Measurements from ENCODE around the gene PI4KA. TPM values are rescaled to one million over a fixed set of nuclear protein-coding genes. Genes with fewer than 3 reads are reported as not detected.
"Not testable (repeated sequence)": the region's sequence is repeated elsewhere in the genome, so short reads cannot be mapped to it uniquely, and the experiment has no call there.

The PI4KA gene
- total RNA-seq, 1 experiment from 2014 or later, result 65.8 TPM

DNA sequence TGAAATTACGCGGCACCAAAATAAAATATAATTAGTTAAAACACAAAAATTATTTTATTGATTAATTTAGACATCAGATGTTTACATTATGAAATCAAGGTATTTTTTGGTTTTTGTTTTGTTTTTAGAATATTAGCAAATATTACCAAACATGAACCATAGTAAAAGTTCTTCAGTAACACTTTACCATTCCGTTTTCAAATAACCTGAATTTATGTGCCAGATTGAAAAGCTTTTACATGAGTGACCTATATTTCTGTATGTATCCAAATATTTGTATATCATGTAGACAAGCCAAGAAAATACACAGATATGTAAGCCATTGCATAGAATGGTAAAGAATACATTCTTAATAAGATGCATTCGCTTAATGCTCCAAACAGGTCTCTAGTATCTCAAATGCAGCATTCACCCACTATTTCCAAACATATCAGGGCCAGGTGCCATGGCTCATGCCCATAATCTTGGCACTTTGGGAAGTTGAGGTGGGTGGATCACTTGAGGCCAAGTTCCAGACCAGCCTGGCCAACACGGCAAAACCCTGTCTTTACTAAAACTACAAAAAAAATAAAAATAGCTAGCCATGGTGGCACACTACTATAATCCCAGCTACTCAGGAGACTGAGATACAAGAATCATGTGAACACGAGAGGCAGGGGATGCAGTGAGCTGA lies 187.1 kb downstream of the PI4KA start:
- TF ChIP-seq, protein P1, sequence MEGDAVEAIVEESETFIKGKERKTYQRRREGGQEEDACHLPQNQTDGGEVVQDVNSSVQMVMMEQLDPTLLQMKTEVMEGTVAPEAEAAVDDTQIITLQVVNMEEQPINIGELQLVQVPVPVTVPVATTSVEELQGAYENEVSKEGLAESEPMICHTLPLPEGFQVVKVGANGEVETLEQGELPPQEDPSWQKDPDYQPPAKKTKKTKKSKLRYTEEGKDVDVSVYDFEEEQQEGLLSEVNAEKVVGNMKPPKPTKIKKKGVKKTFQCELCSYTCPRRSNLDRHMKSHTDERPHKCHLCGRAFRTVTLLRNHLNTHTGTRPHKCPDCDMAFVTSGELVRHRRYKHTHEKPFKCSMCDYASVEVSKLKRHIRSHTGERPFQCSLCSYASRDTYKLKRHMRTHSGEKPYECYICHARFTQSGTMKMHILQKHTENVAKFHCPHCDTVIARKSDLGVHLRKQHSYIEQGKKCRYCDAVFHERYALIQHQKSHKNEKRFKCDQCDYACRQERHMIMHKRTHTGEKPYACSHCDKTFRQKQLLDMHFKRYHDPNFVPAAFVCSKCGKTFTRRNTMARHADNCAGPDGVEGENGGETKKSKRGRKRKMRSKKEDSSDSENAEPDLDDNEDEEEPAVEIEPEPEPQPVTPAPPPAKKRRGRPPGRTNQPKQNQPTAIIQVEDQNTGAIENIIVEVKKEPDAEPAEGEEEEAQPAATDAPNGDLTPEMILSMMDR (conservative IDR thresholded peaks at IDR 0.05), result no peak
- H2AK5ac ChIP-seq (ENCODE audit: insufficient read length, low read length), result no peak overlapping the region
- no peak overlapping the region for H2BK20ac ChIP-seq (ENCODE audit: low read depth, low read length, poor library complexity, severe bottlenecking)
- no peak overlapping the region for H4K5ac ChIP-seq (ENCODE audit: insufficient read length, low read depth, low read length)
- H3K9me3 Mint-ChIP-seq, result no peaks in the 10 kb centered on the region
- H2BK12ac ChIP-seq (ENCODE audit: insufficient read length, low read depth, low read length), result no peak overlapping the region
- H3K36me3 Mint-ChIP-seq (ENCODE audit: insufficient read depth in 1 of 3, low read depth in 3 of 3), result no peaks in the 10 kb centered on the region
- H2AFZ ChIP-seq (ENCODE audit: low read length), result no peak overlapping the region
- H3K9me3 ChIP-seq (ENCODE audit: control insufficient read depth, low read depth, low read length), result no peaks in the 10 kb centered on the region
- no peak overlapping the region for H3K4me3 Mint-ChIP-seq
- H3K9ac ChIP-seq (ENCODE audit: extremely low read depth, insufficient read length, low read length), result no peak overlapping the region
- H3K4me1 ChIP-seq (ENCODE audit: insufficient read depth, low read length), result no peaks in the 10 kb centered on the region
- H3K27me3 ChIP-seq (ENCODE audit: insufficient read depth, low read length), result no peaks in the 10 kb centered on the region
- WGBS (ENCODE audit: extremely low coverage, insufficient read length, low lambda C conversion rate), result no CpG with 5 or more reads among the region's 6 CpGs
- no peak overlapping the region for H4K8ac ChIP-seq (replicated peaks; ENCODE audit: insufficient read length, low read depth, low read length)
- no peaks in the 10 kb centered on the region for H3K27me3 Mint-ChIP-seq (ENCODE audit: low read depth)
- no peak overlapping the region for H2BK15ac ChIP-seq (ENCODE audit: low read depth, low read length)
- no peak overlapping the region for H3K4ac ChIP-seq (ENCODE audit: low read depth, low read length)
- H2BK5ac ChIP-seq (ENCODE audit: insufficient read length, low read length), result no peak overlapping the region
- no peak overlapping the region for H2BK120ac ChIP-seq (ENCODE audit: low read depth, low read length, poor library complexity, severe bottlenecking)
- H4K20me1 ChIP-seq (ENCODE audit: control insufficient read depth, insufficient read depth, insufficient read length), result no peaks in the 10 kb centered on the region
- H3K18ac ChIP-seq (ENCODE audit: insufficient read length, low read depth, low read length), result no peak overlapping the region
- DNase-seq, result no peak
- no peak overlapping the region for H3K23ac ChIP-seq (ENCODE audit: insufficient read length, low read depth, low read length)
- H3K56ac ChIP-seq (ENCODE audit: insufficient read length, low read depth, low read length), result no peak overlapping the region
- no peak overlapping the region for H3K4me2 ChIP-seq (ENCODE audit: insufficient read depth, insufficient read length, low read length)
- no peak overlapping the region for H3K14ac ChIP-seq (ENCODE audit: insufficient read depth, low read length)
- H3K23me2 ChIP-seq (ENCODE audit: insufficient read length, low read depth, low read length, poor library complexity, severe bottlenecking), result no peaks in the 10 kb centered on the region
- no peak overlapping the region for H3K27ac ChIP-seq (ENCODE audit: insufficient read length, low read depth, low read length)
- no peaks in the 10 kb centered on the region for H3K79me2 ChIP-seq (ENCODE audit: insufficient read depth, low read length)
- no peaks in the 10 kb centered on the region for H3K4me1 Mint-ChIP-seq
- H3K27ac Mint-ChIP-seq, result no peak overlapping the region
- no peaks in the 10 kb centered on the region for H3K79me1 ChIP-seq (ENCODE audit: insufficient read depth, low read depth, low read length, poor library complexity, severe bottlenecking)
- H4K91ac ChIP-seq (ENCODE audit: insufficient read length, low read depth, low read length), result no peak overlapping the region
- no peak overlapping the region for H3T11ph ChIP-seq (ENCODE audit: low read length)

DNA sequence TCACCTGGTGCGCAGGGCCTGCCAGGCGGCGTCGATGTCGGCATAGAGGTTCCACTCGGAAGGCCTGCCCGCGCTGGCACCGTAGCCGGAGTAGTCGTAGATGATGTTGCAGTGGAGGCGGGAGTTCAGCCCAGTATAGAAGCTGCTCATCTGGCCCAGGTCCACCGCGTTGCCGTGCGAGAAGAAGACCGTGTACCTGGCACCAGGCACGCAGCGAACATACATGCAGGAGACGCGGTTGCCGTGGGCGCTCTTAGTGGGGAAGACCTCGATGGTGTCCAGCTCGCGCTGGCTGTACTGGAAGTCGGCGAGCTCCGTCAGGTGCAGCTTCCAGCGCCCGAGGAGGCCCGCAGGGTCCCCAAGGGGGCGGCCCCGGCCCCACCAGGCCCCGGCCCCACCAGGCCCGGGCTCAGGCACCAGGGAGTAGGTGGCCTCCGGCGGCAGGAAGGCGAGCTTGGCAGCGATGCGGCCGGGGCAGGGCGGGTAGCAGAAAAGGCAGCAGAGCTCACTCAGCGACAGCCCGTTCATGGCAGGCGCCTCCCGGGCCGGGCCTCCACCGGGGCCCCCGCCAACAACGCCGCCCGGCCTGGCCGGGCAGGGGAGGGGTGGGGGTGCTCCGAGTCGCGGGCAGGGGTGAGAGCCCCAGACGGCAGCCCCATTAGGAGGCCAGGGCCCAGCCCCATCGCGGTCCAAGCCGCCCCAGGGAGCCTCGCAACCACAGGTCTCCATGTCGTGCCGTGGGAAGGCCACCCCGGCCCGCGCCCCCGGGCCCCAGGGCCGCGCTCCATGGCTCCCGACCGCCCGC lies 188.0 kb downstream of the PI4KA start:
- not testable (repeated sequence) for H3K9me3 Mint-ChIP-seq

More for the DNA sequence above, 188.0 kb downstream of the PI4KA start:
- not testable (repeated sequence) for H3K23me2 ChIP-seq (ENCODE audit: insufficient read length, low read depth, low read length, poor library complexity, severe bottlenecking); H3K56ac ChIP-seq (ENCODE audit: insufficient read length, low read depth, low read length); H3K27me3 Mint-ChIP-seq (ENCODE audit: low read depth); H3T11ph ChIP-seq (ENCODE audit: low read length); H3K27ac ChIP-seq (ENCODE audit: insufficient read length, low read depth, low read length); H2BK20ac ChIP-seq (ENCODE audit: low read depth, low read length, poor library complexity, severe bottlenecking); H3K23ac ChIP-seq (ENCODE audit: insufficient read length, low read depth, low read length); H3K14ac ChIP-seq (ENCODE audit: insufficient read depth, low read length); H4K91ac ChIP-seq (ENCODE audit: insufficient read length, low read depth, low read length); H3K18ac ChIP-seq (ENCODE audit: insufficient read length, low read depth, low read length); H2BK12ac ChIP-seq (ENCODE audit: insufficient read length, low read depth, low read length); H2AK5ac ChIP-seq (ENCODE audit: insufficient read length, low read length); H3K79me2 ChIP-seq (ENCODE audit: insufficient read depth, low read length); H3K36me3 Mint-ChIP-seq (ENCODE audit: insufficient read depth in 1 of 3, low read depth in 3 of 3); H3K9me3 ChIP-seq (ENCODE audit: control insufficient read depth, low read depth, low read length); H3K79me1 ChIP-seq (ENCODE audit: insufficient read depth, low read depth, low read length, poor library complexity, severe bottlenecking); H3K4me3 Mint-ChIP-seq; H2BK120ac ChIP-seq (ENCODE audit: low read depth, low read length, poor library complexity, severe bottlenecking); H4K8ac ChIP-seq (replicated peaks; ENCODE audit: insufficient read length, low read depth, low read length); H3K27ac Mint-ChIP-seq; H2BK15ac ChIP-seq (ENCODE audit: low read depth, low read length); H4K20me1 ChIP-seq (ENCODE audit: control insufficient read depth, insufficient read depth, insufficient read length); DNase-seq; H4K5ac ChIP-seq (ENCODE audit: insufficient read length, low read depth, low read length); H3K4ac ChIP-seq (ENCODE audit: low read depth, low read length); H3K4me1 Mint-ChIP-seq; H2BK5ac ChIP-seq (ENCODE audit: insufficient read length, low read length); H2AFZ ChIP-seq (ENCODE audit: low read length); H3K4me2 ChIP-seq (ENCODE audit: insufficient read depth, insufficient read length, low read length); H3K27me3 ChIP-seq (ENCODE audit: insufficient read depth, low read length); H3K9ac ChIP-seq (ENCODE audit: extremely low read depth, insufficient read length, low read length); H3K4me1 ChIP-seq (ENCODE audit: insufficient read depth, low read length)
- WGBS (ENCODE audit: extremely low coverage, insufficient read length, low lambda C conversion rate), result no CpG with 5 or more reads among the region's 73 CpGs
